IPS-20b (cell line): ENCODE results near the gene LHX3.

Experiments
- H3K27ac ChIP-seq: one replicate; pipeline ENCODE4 v1.5.1; 2013; ENCODE audit warnings: low read length
- H3K27me3 ChIP-seq: 2 replicates; pipeline ENCODE4 v1.6.1; 2013; ENCODE audit warnings: mild to moderate bottlenecking, low read length, inconsistent platforms; ENCODE audit not compliant: insufficient read depth
- H3K36me3 ChIP-seq: 2 replicates; pipeline ENCODE4 v1.6.1; 2013; ENCODE audit warnings: low read depth, mild to moderate bottlenecking, inconsistent platforms, low read length, moderate library complexity; ENCODE audit not compliant: insufficient read depth
- H3K4me1 ChIP-seq: 2 replicates; pipeline ENCODE4 v1.6.1; 2013; ENCODE audit warnings: mild to moderate bottlenecking, control low read depth, inconsistent platforms, low read length, moderate library complexity; ENCODE audit not compliant: insufficient read depth
- H3K4me3 ChIP-seq: 2 replicates; pipeline ENCODE4 v1.5.1; 2013; ENCODE audit warnings: mild to moderate bottlenecking, low read length, inconsistent platforms
- H3K9ac ChIP-seq: 2 replicates; pipeline ENCODE4 v1.6.1; 2013; ENCODE audit warnings: low read depth, mild to moderate bottlenecking, inconsistent platforms, low read length, moderate library complexity
- H3K9me3 ChIP-seq: 2 replicates; pipeline ENCODE4 v1.6.1; 2013; ENCODE audit warnings: mild to moderate bottlenecking, low read depth, low read length, inconsistent platforms; ENCODE audit not compliant: insufficient read depth

Gene LHX3

DNA sequence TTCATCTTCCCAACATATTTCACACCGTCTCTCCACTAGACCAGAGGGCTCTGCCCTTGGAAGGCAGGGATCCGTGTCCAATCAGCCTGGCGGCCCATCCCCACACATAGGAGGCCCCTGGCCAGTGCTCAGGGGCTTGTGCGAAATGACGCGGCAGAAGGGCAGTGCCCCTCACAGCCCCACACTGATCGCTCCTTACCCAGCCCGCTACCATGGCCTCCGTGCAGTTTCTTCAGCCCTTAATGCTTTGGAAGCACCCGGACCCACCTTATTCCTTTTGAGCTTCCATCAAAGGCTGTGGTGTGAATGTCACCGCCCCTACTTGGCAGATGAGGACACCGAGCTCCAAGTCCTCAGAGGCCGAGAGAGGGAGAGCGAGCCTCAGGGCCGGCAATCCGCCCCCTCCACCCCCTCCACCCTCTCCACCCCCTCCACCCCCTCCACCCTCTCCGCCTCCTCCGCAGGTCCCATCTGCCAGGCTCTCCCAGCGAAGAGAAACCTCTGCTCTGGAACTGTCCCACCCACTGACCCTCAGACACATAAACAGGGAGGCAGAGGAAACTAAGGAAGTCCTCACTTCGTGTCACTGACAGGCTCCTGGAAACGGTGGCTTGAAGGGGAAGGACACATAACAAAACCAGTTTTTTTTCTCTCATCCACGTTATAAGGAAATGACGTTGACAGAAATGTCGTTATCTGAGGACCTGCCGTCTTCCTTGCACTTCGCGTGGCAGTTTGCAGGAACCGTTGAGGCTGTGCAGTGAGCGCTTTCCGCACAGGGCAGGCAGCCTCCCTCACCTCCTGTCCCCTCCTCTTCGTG, 26.8 kb upstream of the LHX3 start:
- Histone ChIP-seq H3K27me3 (no peaks in the 10 kb centered on the region), H3K4me3 (no peak overlapping the region), H3K27ac (no peak overlapping the region), H3K4me1 (no peaks in the 10 kb centered on the region), H3K9ac (no peak overlapping the region), H3K9me3 (no peaks in the 10 kb centered on the region), H3K36me3 (peaks cover 19% of the 10 kb centered on the region)

DNA sequence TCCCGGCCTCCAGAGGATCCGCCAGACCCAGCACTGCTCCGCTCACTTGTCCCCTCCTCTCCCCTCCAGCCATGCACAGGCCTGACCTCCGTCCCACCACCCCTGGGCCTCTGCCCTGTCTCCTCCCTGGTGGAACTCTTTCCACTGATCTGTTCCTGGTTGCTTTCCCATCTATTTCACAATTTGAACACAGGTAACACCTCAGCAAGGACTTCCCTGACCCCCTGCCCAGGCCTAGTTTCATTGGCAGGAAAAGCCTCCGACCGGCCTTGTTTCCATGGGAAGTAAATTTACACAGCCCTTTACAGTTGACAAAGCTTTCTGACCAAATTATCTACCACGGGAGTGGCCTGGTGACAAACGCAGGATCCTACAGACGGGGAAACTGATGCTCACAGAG, 25.8 kb upstream of the LHX3 start:
- H3K9ac ChIP-seq, result no peak overlapping the region
- no peaks in the 10 kb centered on the region for H3K4me1 ChIP-seq
- no peak overlapping the region for H3K4me3 ChIP-seq
- H3K36me3 ChIP-seq, result peaks cover 11% of the 10 kb centered on the region
- no peaks in the 10 kb centered on the region for H3K9me3 ChIP-seq
- no peaks in the 10 kb centered on the region for H3K27me3 ChIP-seq
- no peak overlapping the region for H3K27ac ChIP-seq

- H3K9ac ChIP-seq, result no peak overlapping the region
- no peaks in the 10 kb centered on the region for H3K4me1 ChIP-seq
- no peaks in the 10 kb centered on the region for H3K27me3 ChIP-seq
- no peaks in the 10 kb centered on the region for H3K9me3 ChIP-seq
- H3K27ac ChIP-seq, result no peak overlapping the region
- no peak overlapping the region for H3K4me3 ChIP-seq
- H3K36me3 ChIP-seq, result peaks cover 8% of the 10 kb centered on the region
Observed at GRCh38 chr9:136230365-136230764, 25.4 kb upstream of the LHX3 start.

GRCh38 chr9:136229096-136230065, 24.5 kb upstream of the LHX3 start:
- no peaks in the 10 kb centered on the region for H3K4me1 ChIP-seq
- no peak overlapping the region for H3K9ac ChIP-seq
- no peaks in the 10 kb centered on the region for H3K27me3 ChIP-seq
- H3K4me3 ChIP-seq, result no peak overlapping the region
- H3K9me3 ChIP-seq, result no peaks in the 10 kb centered on the region
- peaks cover 8% of the 10 kb centered on the region for H3K36me3 ChIP-seq
- no peak overlapping the region for H3K27ac ChIP-seq

DNA sequence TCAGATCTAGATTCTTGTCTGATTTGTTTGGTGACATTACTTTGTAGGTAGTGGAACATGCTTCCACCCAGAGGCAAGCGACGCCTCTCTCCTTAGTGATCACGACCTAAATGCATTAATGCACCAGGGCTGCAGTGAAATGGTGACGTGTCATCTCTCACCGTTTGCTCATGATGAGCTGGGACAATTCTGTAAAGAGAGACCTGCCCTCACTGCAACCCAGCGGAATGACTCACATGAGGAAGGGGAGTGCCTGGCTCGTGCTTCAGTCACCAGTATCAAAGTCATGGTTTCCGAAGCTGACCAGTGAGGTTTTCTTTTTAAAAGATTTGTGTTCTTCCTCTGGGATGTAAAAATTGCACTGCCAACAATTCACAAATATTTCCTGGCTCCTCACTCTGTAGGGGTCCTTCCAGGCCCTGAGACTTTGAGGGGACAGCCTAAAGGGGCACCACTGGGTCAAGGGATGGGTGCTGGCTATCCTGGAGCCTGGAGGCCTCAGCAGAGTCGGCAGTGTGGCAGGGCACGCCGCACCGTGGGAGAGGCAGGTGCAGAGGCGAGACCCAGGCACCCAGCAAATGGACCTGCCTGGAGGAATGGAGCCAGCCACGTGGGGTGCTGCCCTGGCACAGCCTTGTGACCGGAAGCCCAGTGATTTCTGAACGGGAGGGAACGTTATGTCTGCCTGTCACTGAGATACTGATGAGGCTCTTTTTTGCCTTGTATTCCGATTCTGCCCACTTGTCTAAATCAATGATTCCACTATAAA, 23.4 kb upstream of the LHX3 start:
- no peaks in the 10 kb centered on the region for H3K9me3 ChIP-seq
- no peaks in the 10 kb centered on the region for H3K4me1 ChIP-seq
- H3K4me3 ChIP-seq, result no peak overlapping the region
- peaks cover 17% of the 10 kb centered on the region for H3K36me3 ChIP-seq
- H3K27ac ChIP-seq, result no peak overlapping the region
- H3K27me3 ChIP-seq, result no peaks in the 10 kb centered on the region
- no peak overlapping the region for H3K9ac ChIP-seq

DNA sequence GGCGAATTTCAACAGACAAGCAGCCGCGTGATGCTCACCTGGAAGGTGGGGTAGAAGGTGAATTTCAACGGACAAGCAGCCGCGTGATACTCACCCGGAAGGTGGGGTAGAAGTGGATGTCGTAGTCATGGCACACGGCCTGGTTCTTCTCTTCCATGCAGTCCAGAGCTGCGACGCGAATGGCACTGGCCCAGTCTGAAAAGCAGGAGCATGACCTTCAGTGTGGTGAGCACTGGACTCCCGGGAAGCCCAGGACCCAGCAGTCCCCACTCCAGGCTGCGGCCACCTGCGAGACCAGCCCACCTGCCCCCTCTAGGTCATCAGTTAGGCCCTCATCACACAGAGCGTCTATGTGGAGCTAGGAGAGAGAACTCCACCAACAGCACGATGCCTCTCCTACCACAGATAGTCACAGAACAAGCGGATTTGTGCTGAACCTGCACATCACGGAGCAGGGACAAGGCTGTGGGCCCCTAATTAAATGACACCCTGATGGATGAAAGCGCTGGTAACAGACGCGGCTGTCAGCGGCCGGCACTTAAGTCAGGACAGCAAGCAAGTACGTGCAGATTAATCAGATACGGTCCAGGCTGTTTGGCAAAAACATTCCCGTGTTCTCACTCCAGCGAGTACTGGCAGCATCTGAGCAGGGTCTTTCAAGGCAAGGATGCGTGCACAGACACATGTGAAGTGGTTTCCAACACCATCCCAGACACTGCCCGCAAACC, 21.9 kb upstream of the LHX3 start:
- H3K4me3 ChIP-seq, result no peak overlapping the region
- H3K9me3 ChIP-seq, result no peaks in the 10 kb centered on the region
- H3K27me3 ChIP-seq, result no peaks in the 10 kb centered on the region
- no peak overlapping the region for H3K9ac ChIP-seq
- H3K36me3 ChIP-seq, result peaks cover 26% of the 10 kb centered on the region
- H3K27ac ChIP-seq, result no peak overlapping the region
- H3K4me1 ChIP-seq, result no peaks in the 10 kb centered on the region

DNA sequence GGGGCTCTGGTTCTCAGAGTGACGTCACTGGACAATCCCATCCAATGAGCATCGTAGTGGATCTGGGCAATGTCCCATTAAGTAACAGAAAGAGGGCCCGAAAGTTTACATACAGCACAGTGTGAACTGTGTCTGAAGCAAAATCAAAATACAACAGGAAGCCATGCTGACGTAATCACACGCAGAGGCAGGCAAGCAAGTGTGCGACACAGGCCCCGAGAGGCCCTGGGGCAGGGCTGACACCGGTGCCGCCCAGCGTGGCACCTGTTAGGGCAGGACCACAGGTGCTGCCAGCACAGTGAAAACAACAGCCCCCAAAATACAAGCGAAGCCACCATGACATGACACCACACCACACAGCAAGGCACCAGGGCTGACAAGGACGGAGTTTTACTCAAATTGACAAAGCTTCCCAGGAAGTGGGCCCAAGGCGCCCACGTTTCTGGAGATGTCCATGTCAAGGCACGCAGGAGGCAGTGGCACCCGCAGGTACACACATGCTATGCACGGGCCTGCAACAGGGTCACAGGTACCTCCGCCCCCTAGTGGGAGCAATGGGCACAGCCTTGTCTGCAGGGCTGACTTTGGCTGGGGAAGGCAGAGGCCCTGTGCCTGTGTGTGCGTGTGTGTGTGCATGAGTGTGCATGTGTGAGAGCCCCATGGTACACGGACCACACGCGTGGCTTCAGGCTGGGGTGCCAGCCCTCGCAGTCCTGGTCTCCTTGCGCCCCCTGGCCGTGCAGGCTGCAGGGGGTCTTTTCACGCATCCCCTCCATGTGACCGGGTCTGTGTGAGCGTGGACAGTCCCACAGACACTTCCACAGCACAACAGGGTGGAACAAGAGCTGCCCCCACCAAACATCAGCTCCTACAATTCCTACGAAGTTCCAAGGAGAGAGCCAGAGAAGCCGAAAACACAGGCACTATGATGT, 21.1 kb upstream of the LHX3 start:
- Histone ChIP-seq H3K4me1 (no peaks in the 10 kb centered on the region), H3K27me3 (no peaks in the 10 kb centered on the region), H3K9ac (no peak overlapping the region), H3K4me3 (no peak overlapping the region), H3K27ac (no peak overlapping the region), H3K36me3 (peaks cover 30% of the 10 kb centered on the region), H3K9me3 (no peaks in the 10 kb centered on the region)

DNA sequence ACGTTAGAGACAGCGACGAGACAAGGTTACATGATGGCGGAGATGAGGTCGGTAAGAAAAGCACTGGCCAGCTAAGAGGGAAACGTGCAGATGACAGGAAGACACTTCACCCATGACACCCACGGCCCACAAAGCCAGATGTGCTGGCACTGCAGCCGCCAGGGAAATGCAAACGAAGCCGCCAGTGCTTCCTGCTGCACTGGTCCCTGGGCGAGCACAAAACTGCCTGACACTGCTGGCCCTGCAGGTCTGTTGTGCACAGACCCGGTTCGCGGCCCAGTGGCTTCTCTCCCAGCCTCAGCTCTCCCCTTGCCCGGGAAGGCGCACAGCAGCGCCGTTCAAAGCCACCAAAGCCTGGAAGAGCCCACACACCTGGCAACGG, 20.4 kb upstream of the LHX3 start:
- peaks cover 27% of the 10 kb centered on the region for H3K36me3 ChIP-seq
- H3K27ac ChIP-seq, result no peak overlapping the region
- H3K9ac ChIP-seq, result no peak overlapping the region
- no peaks in the 10 kb centered on the region for H3K27me3 ChIP-seq
- no peaks in the 10 kb centered on the region for H3K4me1 ChIP-seq
- H3K9me3 ChIP-seq, result no peaks in the 10 kb centered on the region
- no peak overlapping the region for H3K4me3 ChIP-seq

- Histone ChIP-seq H3K27ac (no peak overlapping the region), H3K9ac (no peak overlapping the region), H3K27me3 (no peaks in the 10 kb centered on the region), H3K4me1 (no peaks in the 10 kb centered on the region), H3K9me3 (no peaks in the 10 kb centered on the region), H3K4me3 (no peak overlapping the region), H3K36me3 (peaks cover 27% of the 10 kb centered on the region)
Observed at GRCh38 chr9:136223871-136224640, 19.1 kb upstream of the LHX3 start.

DNA sequence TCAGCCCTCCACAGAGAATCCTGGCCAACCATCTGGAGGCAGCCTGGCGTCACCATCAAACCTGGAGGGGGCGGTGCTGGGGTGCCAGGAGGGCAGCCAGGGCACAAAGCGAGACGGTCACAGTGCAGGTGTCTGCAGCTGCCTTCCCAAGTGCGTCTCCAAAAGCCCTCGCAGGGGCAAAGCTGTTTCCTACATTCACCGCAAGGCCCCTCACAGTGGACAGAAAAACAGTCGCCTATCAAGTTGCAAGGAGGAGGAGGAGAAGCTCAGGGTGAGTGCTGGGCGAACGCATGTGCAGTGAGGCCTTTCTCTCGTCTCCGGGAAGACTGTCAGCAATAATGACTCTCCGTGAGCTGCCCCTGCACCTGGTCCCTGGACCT, 18.0 kb upstream of the LHX3 start:
- H3K4me3 ChIP-seq, result no peak overlapping the region
- H3K27me3 ChIP-seq, result no peaks in the 10 kb centered on the region
- no peaks in the 10 kb centered on the region for H3K9me3 ChIP-seq
- no peaks in the 10 kb centered on the region for H3K4me1 ChIP-seq
- no peak overlapping the region for H3K9ac ChIP-seq
- H3K36me3 ChIP-seq, result peaks cover 37% of the 10 kb centered on the region
- no peak overlapping the region for H3K27ac ChIP-seq
